GM21723 (cell line): ENCODE data around the gene ARNT2.

Experiments used
- ATAC-seq: cut with Tn5 transposase; IDR thresholded peaks from one replicate; pipeline ENCODE4 v1.9.1; 2021; ENCODE audit warnings: mild to moderate bottlenecking, moderate library complexity; ENCODE audit not compliant: unreplicated experiment

Gene ARNT2

GRCh38 chr15:80405970-80406369 lies 1.8 kb downstream of the ARNT2 start:
- no peak for ATAC-seq

GRCh38 chr15:80411788-80412288 lies 7.7 kb downstream of the ARNT2 start:
- no peak for ATAC-seq

GRCh38 chr15:80414546-80415357 lies 10.6 kb downstream of the ARNT2 start:
- no peak for ATAC-seq

- ATAC-seq: no peak
Observed at GRCh38 chr15:80415358-80415670, 11.1 kb downstream of the ARNT2 start.

DNA sequence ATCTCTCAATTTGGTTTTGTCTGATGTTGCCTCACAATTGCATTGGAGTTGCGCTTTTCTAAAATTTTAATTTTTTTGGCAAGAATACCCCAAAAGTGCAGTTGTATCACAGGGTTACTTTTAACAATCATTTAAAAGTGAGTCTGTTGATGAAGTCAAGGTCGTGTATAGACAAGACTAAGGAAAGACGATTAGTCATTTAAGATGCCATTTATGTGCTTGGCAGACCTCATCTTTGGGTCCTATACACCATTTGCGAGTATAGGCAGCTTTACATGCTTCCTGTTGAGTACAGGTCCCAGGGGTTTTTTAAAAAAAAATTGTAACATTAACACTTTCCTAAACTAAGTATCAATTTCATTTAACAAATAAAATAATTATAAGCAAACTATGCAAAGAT lies 12.5 kb downstream of the ARNT2 start:
- no peak for ATAC-seq

- no peak for ATAC-seq
Observed at GRCh38 chr15:80418892-80419537, 14.8 kb downstream of the ARNT2 start.

DNA sequence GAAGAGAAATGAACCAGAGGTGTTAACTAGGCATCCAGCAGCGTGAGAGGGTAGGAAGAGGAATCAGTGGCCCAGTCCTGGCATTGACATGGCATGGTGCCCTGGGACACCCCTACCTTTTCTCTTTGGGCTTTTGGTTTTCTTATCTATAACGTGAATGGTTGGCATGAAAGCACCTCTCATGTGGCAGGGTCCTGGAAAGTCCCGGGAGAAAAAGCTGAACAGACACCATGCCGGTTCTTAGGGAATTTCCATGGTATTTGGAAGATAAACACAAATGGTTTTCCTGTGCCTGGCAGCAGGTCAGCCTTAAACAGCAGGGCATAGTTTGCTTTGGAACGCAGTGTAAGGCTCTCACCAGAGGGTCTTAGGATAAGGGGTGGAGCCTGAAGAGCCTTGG lies 15.4 kb downstream of the ARNT2 start:
- no peak for ATAC-seq

- ATAC-seq: no peak
Observed at GRCh38 chr15:80420658-80421057, 16.5 kb downstream of the ARNT2 start.

- ATAC-seq: no peak
Observed at GRCh38 chr15:80423215-80423614, 19.0 kb downstream of the ARNT2 start.

DNA sequence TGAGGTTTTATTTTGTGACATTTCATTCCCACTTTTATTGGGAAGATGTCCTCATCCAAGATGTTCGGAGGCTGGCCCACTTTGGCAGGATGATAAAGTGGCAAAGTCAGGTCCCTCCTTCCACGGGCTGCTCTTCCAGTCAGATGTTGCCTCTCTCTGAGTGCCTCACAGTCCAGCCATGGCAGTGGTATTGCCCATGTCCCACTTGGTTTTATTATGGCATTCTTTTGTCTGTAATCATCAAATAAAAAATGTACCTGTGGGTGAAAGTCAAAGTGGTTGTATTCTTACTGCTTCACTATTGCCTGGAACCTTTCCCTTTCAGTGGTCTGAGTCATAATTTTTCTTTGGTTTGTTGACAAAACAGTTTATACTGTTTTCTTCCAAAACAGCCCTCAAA lies 20.2 kb downstream of the ARNT2 start:
- no peak for ATAC-seq

DNA sequence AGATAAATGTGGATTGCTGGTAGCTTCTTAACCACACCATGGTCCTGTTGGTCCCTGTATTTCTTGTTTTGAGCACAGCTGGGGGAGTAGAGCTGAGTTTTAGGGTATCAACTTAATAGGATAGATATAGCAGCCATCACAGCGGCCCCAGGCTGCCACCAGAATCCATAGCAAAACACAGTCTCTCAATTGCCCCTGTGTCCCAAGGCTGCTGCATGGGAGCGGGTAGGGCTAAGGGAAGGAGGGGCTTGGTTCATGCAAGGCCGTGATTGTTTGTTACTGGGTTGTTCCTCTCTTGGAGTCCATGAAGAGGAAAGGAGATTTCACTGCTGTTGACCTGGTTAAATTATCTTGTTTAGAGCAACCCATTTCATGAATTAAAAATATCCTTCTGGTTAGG lies 22.1 kb downstream of the ARNT2 start:
- ATAC-seq: no peak

- no peak for ATAC-seq
Observed at GRCh38 chr15:80429964-80430363, 25.8 kb downstream of the ARNT2 start.

GRCh38 chr15:80431635-80432344 lies 27.6 kb downstream of the ARNT2 start:
- no peak for ATAC-seq

DNA sequence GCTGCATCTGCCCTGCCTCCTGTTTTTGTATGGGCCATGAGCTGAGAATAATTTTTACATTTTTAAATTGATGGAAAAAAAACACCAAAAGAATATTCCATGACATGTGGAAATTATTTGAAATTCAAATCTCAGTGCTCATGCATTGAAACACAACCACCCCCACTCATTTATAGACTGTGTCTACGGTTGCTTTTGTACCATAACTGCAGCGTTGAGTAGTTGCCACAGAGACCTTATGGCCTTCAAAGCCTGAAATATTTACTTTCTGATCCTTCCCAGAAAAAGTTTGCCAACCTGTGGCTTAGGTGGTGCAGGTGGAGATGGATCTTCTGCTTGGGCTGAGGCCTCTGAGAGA lies 28.1 kb downstream of the ARNT2 start:
- no peak for ATAC-seq

- ATAC-seq: no peak
Observed at GRCh38 chr15:80433836-80434235, 29.7 kb downstream of the ARNT2 start.

- no peak for ATAC-seq
Observed at GRCh38 chr15:80434926-80435720, 30.9 kb downstream of the ARNT2 start.

DNA sequence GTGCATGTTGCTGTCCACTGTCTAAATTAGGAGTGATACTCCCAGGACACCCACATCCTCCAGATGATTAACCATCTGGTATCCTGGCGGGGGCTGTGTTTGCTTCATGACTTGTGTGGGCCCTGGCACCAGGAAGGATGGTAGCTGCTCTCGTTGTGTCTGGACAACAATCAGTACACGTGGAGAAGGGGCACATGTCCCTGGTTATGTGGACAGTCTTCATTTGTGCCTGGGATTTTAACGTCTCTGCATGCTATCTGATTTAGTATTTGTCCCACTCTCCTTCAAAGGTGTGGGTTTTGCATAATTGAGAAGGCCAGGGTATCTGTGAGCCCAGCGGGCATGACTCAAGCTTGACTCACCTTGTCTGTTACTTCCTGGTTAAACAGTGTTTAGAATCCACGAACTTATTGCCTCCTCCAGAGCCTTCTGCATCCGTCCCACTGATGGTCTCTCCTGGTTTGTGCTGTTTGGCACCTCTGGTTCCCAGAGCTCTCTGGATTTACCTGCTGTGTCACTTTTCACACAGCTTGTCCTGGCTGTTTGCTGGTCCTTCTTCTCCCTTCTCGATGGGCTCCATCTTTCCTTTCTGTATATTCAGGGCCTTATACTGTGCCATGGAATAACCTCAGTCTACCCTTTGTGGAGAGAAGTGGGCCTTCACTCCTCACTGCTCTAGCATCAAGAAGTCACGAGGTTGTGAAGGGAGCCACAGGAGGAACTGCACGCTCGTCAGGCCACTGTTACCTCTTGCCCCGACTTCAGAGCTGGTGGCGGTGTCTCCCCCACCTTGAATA lies 32.5 kb downstream of the ARNT2 start:
- no peak for ATAC-seq

DNA sequence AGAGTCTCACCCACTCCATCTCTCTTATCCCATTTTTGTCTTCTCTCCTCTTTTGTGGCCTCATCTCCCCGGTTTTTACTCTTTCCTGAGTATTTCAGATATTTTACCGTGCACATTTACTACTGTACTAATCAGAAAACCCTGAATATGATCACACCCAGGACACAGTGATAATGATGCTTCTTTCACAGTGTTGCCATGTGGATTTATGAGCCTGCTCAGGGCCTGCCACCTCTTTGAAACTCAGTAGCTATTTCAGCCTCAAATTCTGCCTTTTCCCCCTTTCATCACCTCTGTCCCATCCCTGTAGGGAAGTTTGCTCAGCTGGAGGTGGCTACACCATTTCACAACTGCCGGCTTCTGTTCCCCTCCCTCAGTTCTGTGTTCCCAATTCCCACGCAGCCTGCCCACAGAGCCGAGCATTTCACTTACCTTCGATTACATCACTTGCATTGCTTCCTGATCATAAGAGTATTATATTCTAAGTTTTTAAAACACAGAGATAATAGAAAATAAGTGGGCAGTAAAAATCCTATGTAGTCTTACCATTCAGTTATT lies 33.2 kb downstream of the ARNT2 start:
- no peak for ATAC-seq

DNA sequence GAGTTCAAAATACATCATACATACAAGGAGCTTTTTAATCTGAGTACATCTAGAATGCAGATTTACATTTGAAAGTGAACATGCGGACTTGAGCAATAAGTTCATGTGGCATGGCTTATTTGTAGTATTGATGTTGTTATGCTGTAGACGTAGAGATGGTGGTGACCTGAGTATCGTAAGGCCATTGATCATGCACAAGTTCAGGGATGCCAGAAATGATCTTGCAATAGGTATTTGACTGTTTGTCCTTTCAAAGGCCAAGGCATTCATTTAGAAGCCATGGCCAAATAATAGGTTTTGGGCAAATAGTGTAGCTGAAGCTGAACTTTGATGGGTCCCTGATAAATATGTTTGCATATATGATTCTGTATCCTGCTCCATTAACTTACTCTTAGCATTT lies 35.0 kb downstream of the ARNT2 start:
- no peak for ATAC-seq

DNA sequence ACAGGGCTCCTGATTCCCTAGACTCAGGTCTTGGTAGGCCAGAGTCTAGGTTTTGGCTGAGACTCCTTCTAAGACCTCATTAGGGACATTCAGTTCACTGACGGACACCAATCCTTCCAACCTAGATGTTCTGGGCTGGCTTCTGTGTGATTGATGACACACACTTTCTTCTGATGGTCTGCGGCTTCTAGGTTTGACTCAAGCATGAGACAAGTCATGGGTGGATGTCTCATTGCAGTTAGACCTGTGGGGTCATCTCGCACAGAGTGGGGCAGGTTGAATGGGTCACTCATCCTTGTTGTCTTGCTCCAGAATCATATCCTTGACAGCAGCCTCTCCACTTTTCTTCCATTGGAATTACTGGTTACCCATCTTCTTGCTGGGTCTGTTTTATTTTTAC lies 35.8 kb downstream of the ARNT2 start:
- no peak for ATAC-seq
